GM23338 (cell line): Measurements from ENCODE around the gene LCP2. TPM values are rescaled to one million over a fixed set of nuclear protein-coding genes. Genes with fewer than 3 reads are reported as not detected.

ENCODE experiments used
- ATAC-seq: fragments of 200-7000 bp; cut with Tn5 transposase; 3 replicates; pipeline ENCODE4 v1.9.1; 2020
- DNase-seq: peaks from one replicate; pipeline ENCODE4 v3.0.0-alpha.2; 2015; ENCODE audit warnings: low spot score
- H2AFZ ChIP-seq: fragments of 200-600 bp; sonication (generic); 2 replicates; pipeline ENCODE4 v1.8.0; 2016; ENCODE audit warnings: antibody characterized with exemption, mild to moderate bottlenecking, moderate library complexity
- H3F3A ChIP-seq: fragments of 200-600 bp; sonication (generic); replicated peaks from 2 replicates; pipeline ENCODE4 v1.8.0; 2017; ENCODE audit warnings: antibody characterized with exemption, mixed run types, low read depth
- H3K27ac ChIP-seq: fragments of 200-600 bp; sonication (generic); 2 replicates; pipeline ENCODE4 v1.6.1; 2016; ENCODE audit warnings: low read depth
- H3K27me3 ChIP-seq: fragments of 200-600 bp; sonication (generic); 2 replicates; pipeline ENCODE4 v1.8.0; 2016; ENCODE audit warnings: mild to moderate bottlenecking, mixed run types, moderate library complexity; ENCODE audit not compliant: insufficient read depth
- H3K36me3 ChIP-seq: fragments of 200-600 bp; sonication (generic); 2 replicates; pipeline ENCODE4 v1.8.0; 2016; ENCODE audit warnings: mild to moderate bottlenecking; ENCODE audit not compliant: insufficient read depth
- H3K4me1 ChIP-seq: fragments of 200-600 bp; sonication (generic); 2 replicates; pipeline ENCODE4 v1.8.0; 2016; ENCODE audit warnings: mild to moderate bottlenecking, moderate library complexity; ENCODE audit not compliant: insufficient read depth
- H3K4me2 ChIP-seq: fragments of 200-600 bp; sonication (generic); 2 replicates; pipeline ENCODE4 v1.7.1; 2017; ENCODE audit warnings: mixed run types
- H3K4me3 ChIP-seq: fragments of 200-600 bp; sonication (generic); 2 replicates; pipeline ENCODE4 v1.6.1; 2016; ENCODE audit warnings: mixed run types
- H3K79me2 ChIP-seq: fragments of 200-600 bp; sonication (generic); replicated peaks from 2 replicates; pipeline ENCODE4 v1.8.0; 2017; ENCODE audit warnings: mild to moderate bottlenecking; ENCODE audit not compliant: insufficient read depth
- H3K9me2 ChIP-seq: fragments of 200-600 bp; sonication (generic); 2 replicates; pipeline ENCODE4 v1.8.0; 2017; ENCODE audit not compliant: insufficient read depth
- H4K20me1 ChIP-seq: fragments of 200-600 bp; sonication (generic); replicated peaks from 2 replicates; pipeline ENCODE4 v1.8.0; 2017; ENCODE audit warnings: mild to moderate bottlenecking; ENCODE audit not compliant: insufficient read depth
- H3K27ac Mint-ChIP-seq: 2 replicates; pipeline ENCODE4 v1.8.0; 2020; ENCODE audit warnings: inconsistent platforms, mild to moderate bottlenecking, moderate library complexity, mixed read lengths
- H3K27me3 Mint-ChIP-seq: 3 replicates; pipeline ENCODE4 v1.8.0; 2022; ENCODE audit warnings: low read depth, mild to moderate bottlenecking, moderate library complexity, mixed read lengths, inconsistent platforms; ENCODE audit not compliant: insufficient read depth, poor library complexity
- H3K36me3 Mint-ChIP-seq: 3 replicates; pipeline ENCODE4 v1.8.0; 2021; ENCODE audit warnings: low read depth, mild to moderate bottlenecking, inconsistent platforms, moderate library complexity, mixed read lengths
- H3K4me1 Mint-ChIP-seq: 3 replicates; pipeline ENCODE4 v1.8.0; 2020; ENCODE audit warnings: mild to moderate bottlenecking, inconsistent platforms, mixed read lengths
- H3K4me3 Mint-ChIP-seq: 3 replicates; pipeline ENCODE4 v1.8.0; 2021; ENCODE audit warnings: moderate library complexity, mild to moderate bottlenecking, inconsistent platforms, mixed read lengths
- H3K9me3 Mint-ChIP-seq: 3 replicates; pipeline ENCODE4 v1.8.0; 2020; ENCODE audit warnings: moderate library complexity, mild to moderate bottlenecking, inconsistent platforms, mixed read lengths
- CREB1 ChIP-seq: fragments of 250-450 bp; sonication (Bioruptor Pico); IDR thresholded peaks from 2 replicates; pipeline ENCODE4 v1.5.0; 2020; ENCODE audit warnings: low read depth, mild to moderate bottlenecking, moderate library complexity
- ETS1 ChIP-seq: IDR thresholded peaks from 2 replicates; pipeline ENCODE4 v1.6.1; 2016; ENCODE audit warnings: antibody characterized with exemption
- JUNB ChIP-seq: IDR thresholded peaks from one replicate; pipeline ENCODE4 v1.6.1; 2016; ENCODE audit warnings: antibody characterized with exemption; ENCODE audit not compliant: unreplicated experiment
- NANOG ChIP-seq: IDR thresholded peaks from 2 replicates; pipeline ENCODE4 v1.6.1; 2016; ENCODE audit warnings: antibody characterized with exemption, borderline replicate concordance
- POLR2AphosphoS5 ChIP-seq: IDR thresholded peaks from 2 replicates; pipeline ENCODE4 v1.6.1; 2016; ENCODE audit warnings: antibody characterized with exemption, low read depth
- STAT1 ChIP-seq: IDR thresholded peaks from one replicate; pipeline ENCODE4 v1.6.1; 2016; ENCODE audit warnings: antibody characterized with exemption; ENCODE audit not compliant: unreplicated experiment
- ZNF114 ChIP-seq: fragments of 250-450 bp; sonication (Bioruptor Pico); IDR thresholded peaks from 2 replicates; pipeline ENCODE4 v1.5.0; 2020; ENCODE audit warnings: mild to moderate bottlenecking, moderate library complexity
- polyA plus RNA-seq: library from polyadenylated mRNA; unstranded; fragments of >200 nt; fragmentation: Nextera tagmentation; extraction: Ambion mirVana; gene quantifications from 2 replicates; pipeline ENCODE4 v1.2.1, GENCODE V29; 2016
- total RNA-seq: library from RNA; depleted of rRNA; stranded (reverse); fragments of >200 nt; shearing (Covaris generic); gene quantifications from 2 replicates; pipeline ENCODE4 v1.2.3, GENCODE V29; 2014
- TF ChIP-seq, protein P1 (sequence below): fragments of 250-450 bp; sonication (Bioruptor Pico); IDR thresholded peaks from 2 replicates; pipeline ENCODE4 v1.5.0; 2020; ENCODE audit warnings: mild to moderate bottlenecking, moderate library complexity
- TF ChIP-seq, protein P2 (sequence below), 2 experiments: fragments of 200-600 bp in 1 of 2; sonication (generic) in 1 of 2; conservative IDR thresholded peaks; 2 replicates each; pipeline versions ENCODE4 v1.5.1 to v1.6.1; 2016 to 2017; ENCODE audit warnings: antibody characterized with exemption in 2 of 2, low read depth in 2 of 2, mild to moderate bottlenecking in 2 of 2, moderate library complexity in 1 of 2

LCP2 gene
- total and polyA plus RNA-seq, 2 experiments from 2014 or later, result 0.26 to 0.38 TPM

- ATAC-seq, result no peak
- Histone ChIP-seq H3K79me2 (no peaks in the 10 kb centered on the region), H4K20me1 (no peaks in the 10 kb centered on the region), H3K36me3 (no peaks in the 10 kb centered on the region), H3K27me3 (no peaks in the 10 kb centered on the region), H3F3A (no peaks in the 10 kb centered on the region), H2AFZ (no peak overlapping the region), H3K4me1 (no peaks in the 10 kb centered on the region), H3K27ac (no peak overlapping the region), H3K4me2 (no peak overlapping the region), H3K4me3 (no peak overlapping the region), H3K9me2 (no peaks in the 10 kb centered on the region)
- no peaks in the 10 kb centered on the region for H3K4me1 Mint-ChIP-seq
- no peak overlapping the region for H3K4me3 Mint-ChIP-seq
- no peaks in the 10 kb centered on the region for H3K36me3 Mint-ChIP-seq
- no peak overlapping the region for H3K27ac Mint-ChIP-seq
- no peak for TF ChIP-seq POLR2AphosphoS5
- TF ChIP-seq ZNF114, result no peak
- TF ChIP-seq NANOG, result no peak
- TF ChIP-seq CREB1 (CRISPR knock-in tag), result no peak
- no peaks in the 10 kb centered on the region for H3K27me3 Mint-ChIP-seq
- DNase-seq, result no peak
- no peaks in the 10 kb centered on the region for H3K9me3 Mint-ChIP-seq
These were observed 85.8 kb downstream of the LCP2 start for GRCh38 chr5:170211575-170212334.

DNA sequence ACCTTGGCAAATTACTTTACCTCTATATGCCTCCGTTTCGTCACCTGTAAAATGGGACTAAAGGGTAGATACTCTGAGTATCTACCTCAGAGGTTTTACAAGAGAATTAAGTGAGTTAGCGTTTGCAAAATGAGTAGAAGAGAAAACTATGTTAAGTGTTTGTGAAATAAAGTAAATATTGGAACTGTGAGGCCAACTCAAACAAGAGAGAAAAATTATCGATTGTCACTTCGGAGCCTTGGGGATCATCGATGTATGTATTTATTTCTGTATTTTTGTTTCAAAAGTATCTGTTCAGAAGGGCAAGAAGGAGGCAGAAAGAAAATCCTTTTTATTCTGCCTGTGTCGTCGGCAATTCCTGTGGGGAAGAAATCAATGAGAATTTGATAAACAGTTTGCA lies 90.6 kb downstream of the LCP2 start:
- H3K4me3 ChIP-seq, result no peak overlapping the region
- no peak overlapping the region for H3K27ac Mint-ChIP-seq
- no peaks in the 10 kb centered on the region for H3K4me1 ChIP-seq
- H3K4me2 ChIP-seq, result no peak overlapping the region
- H3F3A ChIP-seq, result no peaks in the 10 kb centered on the region
- H3K27ac ChIP-seq, result no peak overlapping the region
- H4K20me1 ChIP-seq, result no peaks in the 10 kb centered on the region
- no peaks in the 10 kb centered on the region for H3K36me3 ChIP-seq
- H3K27me3 ChIP-seq, result no peaks in the 10 kb centered on the region
- H3K4me1 Mint-ChIP-seq, result no peaks in the 10 kb centered on the region
- no peak for ATAC-seq
- H2AFZ ChIP-seq, result no peak overlapping the region
- no peaks in the 10 kb centered on the region for H3K27me3 Mint-ChIP-seq
- no peaks in the 10 kb centered on the region for H3K36me3 Mint-ChIP-seq
- no peaks in the 10 kb centered on the region for H3K9me2 ChIP-seq
- H3K4me3 Mint-ChIP-seq, result no peak overlapping the region
- DNase-seq, result no peak
- H3K79me2 ChIP-seq, result no peaks in the 10 kb centered on the region
- no peaks in the 10 kb centered on the region for H3K9me3 Mint-ChIP-seq
- TF ChIP-seq ETS1 (no peak), ZNF114 (no peak), STAT1 (no peak), CREB1 (CRISPR knock-in tag) (no peak), POLR2AphosphoS5 (no peak), JUNB (no peak), NANOG (no peak)
- TF ChIP-seq, protein P1, sequence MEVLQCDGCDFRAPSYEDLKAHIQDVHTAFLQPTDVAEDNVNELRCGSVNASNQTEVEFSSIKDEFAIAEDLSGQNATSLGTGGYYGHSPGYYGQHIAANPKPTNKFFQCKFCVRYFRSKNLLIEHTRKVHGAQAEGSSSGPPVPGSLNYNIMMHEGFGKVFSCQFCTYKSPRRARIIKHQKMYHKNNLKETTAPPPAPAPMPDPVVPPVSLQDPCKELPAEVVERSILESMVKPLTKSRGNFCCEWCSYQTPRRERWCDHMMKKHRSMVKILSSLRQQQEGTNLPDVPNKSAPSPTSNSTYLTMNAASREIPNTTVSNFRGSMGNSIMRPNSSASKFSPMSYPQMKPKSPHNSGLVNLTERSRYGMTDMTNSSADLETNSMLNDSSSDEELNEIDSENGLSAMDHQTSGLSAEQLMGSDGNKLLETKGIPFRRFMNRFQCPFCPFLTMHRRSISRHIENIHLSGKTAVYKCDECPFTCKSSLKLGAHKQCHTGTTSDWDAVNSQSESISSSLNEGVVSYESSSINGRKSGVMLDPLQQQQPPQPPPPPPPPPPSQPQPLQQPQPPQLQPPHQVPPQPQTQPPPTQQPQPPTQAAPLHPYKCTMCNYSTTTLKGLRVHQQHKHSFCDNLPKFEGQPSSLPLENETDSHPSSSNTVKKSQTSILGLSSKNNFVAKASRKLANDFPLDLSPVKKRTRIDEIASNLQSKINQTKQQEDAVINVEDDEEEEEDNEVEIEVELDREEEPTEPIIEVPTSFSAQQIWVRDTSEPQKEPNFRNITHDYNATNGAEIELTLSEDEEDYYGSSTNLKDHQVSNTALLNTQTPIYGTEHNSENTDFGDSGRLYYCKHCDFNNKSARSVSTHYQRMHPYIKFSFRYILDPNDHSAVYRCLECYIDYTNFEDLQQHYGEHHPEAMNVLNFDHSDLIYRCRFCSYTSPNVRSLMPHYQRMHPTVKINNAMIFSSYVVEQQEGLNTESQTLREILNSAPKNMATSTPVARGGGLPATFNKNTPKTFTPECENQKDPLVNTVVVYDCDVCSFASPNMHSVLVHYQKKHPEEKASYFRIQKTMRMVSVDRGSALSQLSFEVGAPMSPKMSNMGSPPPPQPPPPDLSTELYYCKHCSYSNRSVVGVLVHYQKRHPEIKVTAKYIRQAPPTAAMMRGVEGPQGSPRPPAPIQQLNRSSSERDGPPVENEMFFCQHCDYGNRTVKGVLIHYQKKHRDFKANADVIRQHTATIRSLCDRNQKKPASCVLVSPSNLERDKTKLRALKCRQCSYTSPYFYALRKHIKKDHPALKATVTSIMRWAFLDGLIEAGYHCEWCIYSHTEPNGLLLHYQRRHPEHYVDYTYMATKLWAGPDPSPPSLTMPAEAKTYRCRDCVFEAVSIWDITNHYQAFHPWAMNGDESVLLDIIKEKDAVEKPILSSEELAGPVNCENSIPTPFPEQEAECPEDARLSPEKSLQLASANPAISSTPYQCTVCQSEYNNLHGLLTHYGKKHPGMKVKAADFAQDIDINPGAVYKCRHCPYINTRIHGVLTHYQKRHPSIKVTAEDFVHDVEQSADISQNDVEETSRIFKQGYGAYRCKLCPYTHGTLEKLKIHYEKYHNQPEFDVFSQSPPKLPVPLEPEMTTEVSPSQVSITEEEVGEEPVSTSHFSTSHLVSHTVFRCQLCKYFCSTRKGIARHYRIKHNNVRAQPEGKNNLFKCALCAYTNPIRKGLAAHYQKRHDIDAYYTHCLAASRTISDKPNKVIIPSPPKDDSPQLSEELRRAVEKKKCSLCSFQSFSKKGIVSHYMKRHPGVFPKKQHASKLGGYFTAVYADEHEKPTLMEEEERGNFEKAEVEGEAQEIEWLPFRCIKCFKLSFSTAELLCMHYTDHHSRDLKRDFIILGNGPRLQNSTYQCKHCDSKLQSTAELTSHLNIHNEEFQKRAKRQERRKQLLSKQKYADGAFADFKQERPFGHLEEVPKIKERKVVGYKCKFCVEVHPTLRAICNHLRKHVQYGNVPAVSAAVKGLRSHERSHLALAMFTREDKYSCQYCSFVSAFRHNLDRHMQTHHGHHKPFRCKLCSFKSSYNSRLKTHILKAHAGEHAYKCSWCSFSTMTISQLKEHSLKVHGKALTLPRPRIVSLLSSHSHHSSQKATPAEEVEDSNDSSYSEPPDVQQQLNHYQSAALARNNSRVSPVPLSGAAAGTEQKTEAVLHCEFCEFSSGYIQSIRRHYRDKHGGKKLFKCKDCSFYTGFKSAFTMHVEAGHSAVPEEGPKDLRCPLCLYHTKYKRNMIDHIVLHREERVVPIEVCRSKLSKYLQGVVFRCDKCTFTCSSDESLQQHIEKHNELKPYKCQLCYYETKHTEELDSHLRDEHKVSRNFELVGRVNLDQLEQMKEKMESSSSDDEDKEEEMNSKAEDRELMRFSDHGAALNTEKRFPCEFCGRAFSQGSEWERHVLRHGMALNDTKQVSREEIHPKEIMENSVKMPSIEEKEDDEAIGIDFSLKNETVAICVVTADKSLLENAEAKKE (CRISPR knock-in tag), result no peak
- TF ChIP-seq, protein P2, sequence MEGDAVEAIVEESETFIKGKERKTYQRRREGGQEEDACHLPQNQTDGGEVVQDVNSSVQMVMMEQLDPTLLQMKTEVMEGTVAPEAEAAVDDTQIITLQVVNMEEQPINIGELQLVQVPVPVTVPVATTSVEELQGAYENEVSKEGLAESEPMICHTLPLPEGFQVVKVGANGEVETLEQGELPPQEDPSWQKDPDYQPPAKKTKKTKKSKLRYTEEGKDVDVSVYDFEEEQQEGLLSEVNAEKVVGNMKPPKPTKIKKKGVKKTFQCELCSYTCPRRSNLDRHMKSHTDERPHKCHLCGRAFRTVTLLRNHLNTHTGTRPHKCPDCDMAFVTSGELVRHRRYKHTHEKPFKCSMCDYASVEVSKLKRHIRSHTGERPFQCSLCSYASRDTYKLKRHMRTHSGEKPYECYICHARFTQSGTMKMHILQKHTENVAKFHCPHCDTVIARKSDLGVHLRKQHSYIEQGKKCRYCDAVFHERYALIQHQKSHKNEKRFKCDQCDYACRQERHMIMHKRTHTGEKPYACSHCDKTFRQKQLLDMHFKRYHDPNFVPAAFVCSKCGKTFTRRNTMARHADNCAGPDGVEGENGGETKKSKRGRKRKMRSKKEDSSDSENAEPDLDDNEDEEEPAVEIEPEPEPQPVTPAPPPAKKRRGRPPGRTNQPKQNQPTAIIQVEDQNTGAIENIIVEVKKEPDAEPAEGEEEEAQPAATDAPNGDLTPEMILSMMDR (conservative IDR thresholded peaks at IDR 0.05; ENCODE audit: low read depth in 2 of 2), result no peak
